HepG2 (cell line): ENCODE measurements around the gene TRMT1. TPM values are rescaled to one million over a fixed set of nuclear protein-coding genes. Genes with fewer than 3 reads are reported as not detected.

Experiments used
- AFF4 ChIP-seq: sonication (generic); formaldehyde crosslinking; IDR thresholded peaks from 2 replicates; pipeline ENCODE4 v1.4.0; 2020; ENCODE audit warnings: missing genetic modification reagents
- ATF4 ChIP-seq, 2 experiments: fragments of 450-650 bp in 1 of 2; sonication (generic) in 1 of 2; formaldehyde crosslinking; IDR thresholded peaks; 2 replicates each; pipeline versions ENCODE4 v1.5.0 to v1.8.0; 2020 to 2022; ENCODE audit warnings: mild to moderate bottlenecking in 1 of 2, missing genetic modification reagents in 1 of 2
- BRD4 ChIP-seq: sonication (generic); formaldehyde crosslinking; IDR thresholded peaks from 2 replicates; pipeline ENCODE4 v1.4.0; 2020; ENCODE audit warnings: missing genetic modification reagents
- CENPT ChIP-seq: sonication (generic); formaldehyde crosslinking; IDR thresholded peaks from 2 replicates; pipeline ENCODE4 v1.8.0; 2022; ENCODE audit warnings: low read depth, mild to moderate bottlenecking, moderate library complexity, missing genetic modification reagents
- HDAC6 ChIP-seq: fragments of 200-600 bp; sonication (generic); IDR thresholded peaks from 2 replicates; pipeline ENCODE4 v1.7.0; 2017; ENCODE audit warnings: mild to moderate bottlenecking, antibody characterized with exemption, low read length, low read depth
- NAIF1 ChIP-seq: sonication (generic); formaldehyde crosslinking; IDR thresholded peaks from 2 replicates; pipeline ENCODE4 v1.5.0; 2020; ENCODE audit warnings: mild to moderate bottlenecking, missing genetic modification reagents, borderline replicate concordance
- PHF21A ChIP-seq: sonication (generic); formaldehyde crosslinking; IDR thresholded peaks from 2 replicates; pipeline ENCODE4 v1.5.0; 2020; ENCODE audit warnings: mild to moderate bottlenecking, missing genetic modification reagents
- PLSCR1 ChIP-seq: sonication (generic); formaldehyde crosslinking; IDR thresholded peaks from 2 replicates; pipeline ENCODE4 v1.5.0; 2020; ENCODE audit warnings: missing genetic modification reagents, mild to moderate bottlenecking, borderline replicate concordance
- POGK ChIP-seq: sonication (generic); formaldehyde crosslinking; conservative IDR thresholded peaks from 2 replicates; pipeline ENCODE4 v1.8.0; 2022; ENCODE audit warnings: mild to moderate bottlenecking, moderate library complexity, missing genetic modification reagents
- SIX1 ChIP-seq: sonication (generic); formaldehyde crosslinking; IDR thresholded peaks from 2 replicates; pipeline ENCODE4 v1.4.0; 2020; ENCODE audit warnings: missing genetic modification reagents, borderline replicate concordance
- TRIM24 ChIP-seq: sonication (generic); formaldehyde crosslinking; IDR thresholded peaks from 2 replicates; pipeline ENCODE4 v1.8.0; 2022; ENCODE audit warnings: mild to moderate bottlenecking, missing genetic modification reagents
- ZEB1 ChIP-seq: IDR thresholded peaks from 2 replicates; pipeline ENCODE4 v1.6.1; 2012; ENCODE audit warnings: mild to moderate bottlenecking, low read depth, inconsistent platforms; ENCODE audit not compliant: insufficient replicate concordance
- ZFP36L2 ChIP-seq: sonication (generic); formaldehyde crosslinking; IDR thresholded peaks from 2 replicates; pipeline ENCODE4 v1.4.0; 2020; ENCODE audit warnings: missing genetic modification reagents
- ZFP62 ChIP-seq: sonication (generic); formaldehyde crosslinking; IDR thresholded peaks from 2 replicates; pipeline ENCODE4 v1.4.0; 2020; ENCODE audit warnings: missing genetic modification reagents
- ZFY ChIP-seq: sonication (generic); formaldehyde crosslinking; IDR thresholded peaks from 2 replicates; pipeline ENCODE4 v1.4.0; 2020; ENCODE audit warnings: missing genetic modification reagents
- ZNF12 ChIP-seq: sonication (generic); formaldehyde crosslinking; IDR thresholded peaks from 2 replicates; pipeline ENCODE4 v1.5.0; 2020; ENCODE audit warnings: missing genetic modification reagents
- ZNF207 ChIP-seq: fragments of 450-650 bp; IDR thresholded peaks from 2 replicates; pipeline ENCODE4 v1.6.1; 2016; ENCODE audit warnings: antibody characterized with exemption, borderline replicate concordance
- ZNF3 ChIP-seq: IDR thresholded peaks from 2 replicates; pipeline ENCODE4 v1.7.0; 2017; ENCODE audit warnings: inconsistent platforms
- ZNF350 ChIP-seq: sonication (generic); formaldehyde crosslinking; IDR thresholded peaks from 2 replicates; pipeline ENCODE4 v1.4.0; 2020; ENCODE audit warnings: mild to moderate bottlenecking, low read depth, missing genetic modification reagents, borderline replicate concordance
- ZNF354B ChIP-seq: sonication (generic); formaldehyde crosslinking; IDR thresholded peaks from 2 replicates; pipeline ENCODE4 v1.8.0; 2022; ENCODE audit warnings: mild to moderate bottlenecking, missing genetic modification reagents
- ZNF562 ChIP-seq: sonication (generic); formaldehyde crosslinking; IDR thresholded peaks from 2 replicates; pipeline ENCODE4 v1.8.0; 2022; ENCODE audit warnings: missing genetic modification reagents, borderline replicate concordance
- ZNF674 ChIP-seq: sonication (generic); formaldehyde crosslinking; IDR thresholded peaks from 2 replicates; pipeline ENCODE4 v1.5.0; 2020; ENCODE audit warnings: low read depth, mild to moderate bottlenecking, missing genetic modification reagents
- ZNF841 ChIP-seq: sonication (generic); formaldehyde crosslinking; IDR thresholded peaks from 2 replicates; pipeline ENCODE4 v1.8.1; 2023; ENCODE audit warnings: missing genetic modification reagents, borderline replicate concordance
- polyA plus RNA-seq, 8 experiments: library from polyadenylated mRNA; depleted of rRNA in 3 of 8; stranded (reverse) in 7 of 8; unstranded in 1 of 8; fragments of >200 nt; fragmentation: Illumina TruSeq in 4 of 8; extraction: Trizol in 4 of 8; gene quantifications; 2 replicates each; pipeline versions ENCODE4 v1.2.1 to v1.2.3, GENCODE V29; 2011 to 2016; ENCODE audit warnings: low read depth in 4 of 8, missing spikeins in 1 of 8, mixed read lengths in 1 of 8; ENCODE audit not compliant: insufficient read depth in 1 of 8
- total RNA-seq, 5 experiments: library from RNA; depleted of rRNA; stranded (reverse); fragments of >200 nt; fragmentation: Illumina TruSeq; extraction: Trizol; gene quantifications; 2 replicates each; pipeline ENCODE4 v1.2.3, GENCODE V29; 2016; ENCODE audit warnings: low read depth in 1 of 5

The TRMT1 gene
- total and polyA plus RNA-seq, 2 of the 13 experiments (the other 11 are each of a cell fraction or from before 2014, with no cell fraction given) = 35.5 to 44.1 TPM

GRCh38 chr19:13155472-13156359 is 39.2 kb upstream of the TRMT1 start (continued):
- TF ChIP-seq ZNF12 (CRISPR knock-in tag) = no peak
- TF ChIP-seq ZNF674 (CRISPR knock-in tag) = no peak
- TF ChIP-seq ZNF3 (CRISPR knock-in tag) = no peak
- TF ChIP-seq ZEB1 = peak; percentile 47
- TF ChIP-seq SIX1 (CRISPR knock-in tag) = no peak
- TF ChIP-seq CENPT (CRISPR knock-in tag) = no peak
- no peak for TF ChIP-seq HDAC6
- no peak for TF ChIP-seq TRIM24 (CRISPR knock-in tag)
- no peak for TF ChIP-seq ZNF841 (CRISPR knock-in tag)
- no peak for TF ChIP-seq ZFP62 (CRISPR knock-in tag)
- no peak for TF ChIP-seq ZNF350 (CRISPR knock-in tag)
- no peak for TF ChIP-seq ZNF207
- TF ChIP-seq ZFP36L2 = no peak
- peak; percentile 67 for TF ChIP-seq PHF21A (CRISPR knock-in tag)
- no peak for TF ChIP-seq BRD4 (CRISPR knock-in tag)
- peak in 1 of 2 experiments; percentile 40; a peak in 1 of 4 replicates for TF ChIP-seq ATF4 (CRISPR knock-in tag; IDR thresholded peaks at IDR 0.05)
- no peak for TF ChIP-seq ZFY (CRISPR knock-in tag)
- 0 out of 2 replicates have a peak, but pooled peaks have one; percentile 58 for TF ChIP-seq NAIF1 (CRISPR knock-in tag)
- TF ChIP-seq ZNF562 (CRISPR knock-in tag) = no peak
- TF ChIP-seq PLSCR1 (CRISPR knock-in tag) = no peak
- no peak for TF ChIP-seq POGK (CRISPR knock-in tag)
- no peak for TF ChIP-seq AFF4
- no peak for TF ChIP-seq ZNF354B (CRISPR knock-in tag)
